Neural progenitor cell (in vitro differentiated cells): Measurements from ENCODE around the gene ARHGEF26. TPM values are rescaled to one million over a fixed set of nuclear protein-coding genes. Genes with fewer than 3 reads are reported as not detected.

Source experiments
- DNase-seq: peaks from one replicate; pipeline ENCODE4 v3.0.0-alpha.2; 2016; ENCODE audit warnings: low spot score
- H2AFZ ChIP-seq: fragments of 200-600 bp; sonication (generic); replicated peaks from 2 replicates; pipeline ENCODE4 v1.6.1; 2016; ENCODE audit warnings: antibody characterized with exemption
- H3F3A ChIP-seq: fragments of 200-600 bp; sonication (generic); 2 replicates; pipeline ENCODE4 v1.6.1; 2016; ENCODE audit warnings: antibody characterized with exemption, low read depth
- H3K27ac ChIP-seq: fragments of 200-600 bp; sonication (generic); 2 replicates; pipeline ENCODE4 v1.5.1; 2016; ENCODE audit warnings: mild to moderate bottlenecking
- H3K27me3 ChIP-seq: fragments of 200-600 bp; sonication (generic); 2 replicates; pipeline ENCODE4 v1.6.1; 2016; ENCODE audit warnings: mild to moderate bottlenecking, moderate library complexity
- H3K36me3 ChIP-seq: fragments of 200-600 bp; sonication (generic); 2 replicates; pipeline ENCODE4 v1.5.1; 2016
- H3K4me1 ChIP-seq: fragments of 200-600 bp; sonication (generic); 2 replicates; pipeline ENCODE4 v1.6.1; 2016; ENCODE audit warnings: mixed run types
- H3K4me2 ChIP-seq: fragments of 200-600 bp; sonication (generic); 2 replicates; pipeline ENCODE4 v1.6.1; 2016
- H3K4me3 ChIP-seq: fragments of 200-600 bp; sonication (generic); 2 replicates; pipeline ENCODE4 v1.5.1; 2016
- H3K79me2 ChIP-seq: fragments of 200-600 bp; sonication (generic); 2 replicates; pipeline ENCODE4 v1.6.1; 2016; ENCODE audit warnings: low read depth
- H3K9ac ChIP-seq: fragments of 200-600 bp; sonication (generic); 2 replicates; pipeline ENCODE4 v1.6.1; 2016
- H3K9me3 ChIP-seq: fragments of 200-600 bp; sonication (generic); 2 replicates; pipeline ENCODE4 v1.5.1; 2016; ENCODE audit warnings: low read depth
- H4K20me1 ChIP-seq: fragments of 200-600 bp; sonication (generic); 2 replicates; pipeline ENCODE4 v1.6.1; 2016; ENCODE audit warnings: low read depth
- H3K27ac Mint-ChIP-seq: 3 replicates; pipeline ENCODE4 v1.8.0; 2021; ENCODE audit warnings: mixed read lengths
- H3K27me3 Mint-ChIP-seq: 2 replicates; pipeline ENCODE4 v1.8.0; 2022; ENCODE audit warnings: low read depth, mild to moderate bottlenecking, inconsistent platforms, moderate library complexity, mixed read lengths; ENCODE audit not compliant: insufficient read depth
- H3K36me3 Mint-ChIP-seq: 3 replicates; pipeline ENCODE4 v1.8.0; 2021; ENCODE audit warnings: mixed read lengths
- H3K4me1 Mint-ChIP-seq: 3 replicates; pipeline ENCODE4 v1.8.0; 2021; ENCODE audit warnings: mixed read lengths
- H3K4me3 Mint-ChIP-seq: 3 replicates; pipeline ENCODE4 v1.8.0; 2021; ENCODE audit warnings: mild to moderate bottlenecking, moderate library complexity, mixed read lengths
- H3K9me3 Mint-ChIP-seq: 3 replicates; pipeline ENCODE4 v1.8.0; 2020; ENCODE audit warnings: mixed read lengths
- CTCF ChIP-seq: fragments of 200-600 bp; sonication (generic); IDR thresholded peaks from 2 replicates; pipeline ENCODE4 v1.5.1; 2017; ENCODE audit warnings: antibody characterized with exemption, mild to moderate bottlenecking
- EZH2 ChIP-seq: fragments of 200-600 bp; sonication (generic); IDR thresholded peaks from 2 replicates; pipeline ENCODE4 v1.6.1; 2017; ENCODE audit warnings: antibody characterized with exemption, mild to moderate bottlenecking, moderate library complexity
- EZH2phosphoT487 ChIP-seq: fragments of 200-600 bp; sonication (generic); IDR thresholded peaks from 2 replicates; pipeline ENCODE4 v1.6.1; 2017; ENCODE audit warnings: antibody characterized with exemption
- total RNA-seq: library from RNA; depleted of rRNA; stranded (reverse); fragments of >200 nt; gene quantifications from 2 replicates; pipeline ENCODE4 v1.2.3, GENCODE V29; 2015; ENCODE audit warnings: low replicate concordance

ARHGEF26 gene
- total RNA-seq, 1 donor from 2014 or later, result 14.0 TPM

GRCh38 chr3:154218728-154219127 lies 97.5 kb downstream of the ARHGEF26 start:
- Mint-ChIP-seq H3K4me3 (no peak overlapping the region), H3K4me1 (no peaks in the 10 kb centered on the region), H3K27me3 (no peaks in the 10 kb centered on the region), H3K27ac (no peak overlapping the region), H3K36me3 (peaks cover 16% of the 10 kb centered on the region), H3K9me3 (no peaks in the 10 kb centered on the region)
- Histone ChIP-seq H3F3A (peaks cover 6% of the 10 kb centered on the region), H3K4me1 (peaks cover 4% of the 10 kb centered on the region), H3K9me3 (no peaks in the 10 kb centered on the region), H3K36me3 (no peaks in the 10 kb centered on the region), H3K9ac (no peak overlapping the region), H3K4me2 (no peak overlapping the region), H4K20me1 (no peaks in the 10 kb centered on the region), H3K27me3 (no peaks in the 10 kb centered on the region), H3K4me3 (no peak overlapping the region), H2AFZ (no peak overlapping the region), H3K27ac (no peak overlapping the region), H3K79me2 (no peaks in the 10 kb centered on the region)
- TF ChIP-seq CTCF (no peak), EZH2phosphoT487 (no peak), EZH2 (no peak)
- no peak for DNase-seq

GRCh38 chr3:154220462-154220861 lies 99.3 kb downstream of the ARHGEF26 start:
- Histone ChIP-seq H3K4me3 (no peak overlapping the region), H3K4me1 (peaks cover 7% of the 10 kb centered on the region), H3K27ac (no peak overlapping the region), H3K9ac (no peak overlapping the region), H3K36me3 (no peaks in the 10 kb centered on the region), H3K4me2 (no peak overlapping the region), H3K79me2 (no peaks in the 10 kb centered on the region), H4K20me1 (no peaks in the 10 kb centered on the region), H2AFZ (no peak overlapping the region), H3K27me3 (no peaks in the 10 kb centered on the region), H3F3A (peaks cover 6% of the 10 kb centered on the region), H3K9me3 (no peaks in the 10 kb centered on the region)
- no peak overlapping the region for H3K27ac Mint-ChIP-seq
- peaks cover 6% of the 10 kb centered on the region for H3K36me3 Mint-ChIP-seq
- H3K27me3 Mint-ChIP-seq, result no peaks in the 10 kb centered on the region
- H3K4me1 Mint-ChIP-seq, result no peaks in the 10 kb centered on the region
- TF ChIP-seq CTCF (no peak), EZH2phosphoT487 (no peak), EZH2 (no peak)
- no peaks in the 10 kb centered on the region for H3K9me3 Mint-ChIP-seq
- DNase-seq, result no peak
- H3K4me3 Mint-ChIP-seq, result no peak overlapping the region

DNA sequence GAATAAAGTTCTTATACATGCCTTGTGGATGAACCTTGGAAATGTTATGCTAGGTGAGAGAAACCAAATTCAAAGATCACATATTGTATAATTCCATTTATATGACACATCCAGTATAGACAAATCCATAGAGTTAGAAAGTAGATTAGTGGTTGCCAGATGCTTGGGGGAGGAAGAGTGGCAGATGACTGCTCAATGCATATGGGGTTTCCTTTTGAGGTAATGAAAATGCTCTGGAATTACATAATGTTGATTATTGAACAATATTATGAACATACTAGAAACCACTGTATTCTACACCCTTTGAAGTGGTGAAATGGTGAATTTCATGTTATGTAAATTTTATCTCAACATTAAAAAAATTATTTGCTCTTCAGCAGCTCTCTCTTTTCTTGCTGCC lies 102.3 kb downstream of the ARHGEF26 start:
- no peaks in the 10 kb centered on the region for H3K9me3 ChIP-seq
- no peak overlapping the region for H2AFZ ChIP-seq
- no peaks in the 10 kb centered on the region for H3K36me3 ChIP-seq
- no peaks in the 10 kb centered on the region for H4K20me1 ChIP-seq
- H3K4me1 ChIP-seq, result peaks cover 12% of the 10 kb centered on the region
- H3K4me2 ChIP-seq, result no peak overlapping the region
- H3K4me3 Mint-ChIP-seq, result no peak overlapping the region
- no peaks in the 10 kb centered on the region for H3K27me3 ChIP-seq
- DNase-seq, result no peak
- no peak overlapping the region for H3K9ac ChIP-seq
- H3F3A ChIP-seq, result no peaks in the 10 kb centered on the region
- H3K36me3 Mint-ChIP-seq, result peaks cover 6% of the 10 kb centered on the region
- no peaks in the 10 kb centered on the region for H3K27me3 Mint-ChIP-seq
- H3K79me2 ChIP-seq, result no peaks in the 10 kb centered on the region
- no peaks in the 10 kb centered on the region for H3K9me3 Mint-ChIP-seq
- no peak overlapping the region for H3K27ac ChIP-seq
- no peak overlapping the region for H3K27ac Mint-ChIP-seq
- H3K4me3 ChIP-seq, result no peak overlapping the region
- no peaks in the 10 kb centered on the region for H3K4me1 Mint-ChIP-seq
- no peak for TF ChIP-seq CTCF
- TF ChIP-seq EZH2, result no peak
- no peak for TF ChIP-seq EZH2phosphoT487
